HG02588 (cell line): ENCODE measurements around the gene SLCO1A2.

Experiments used
- ATAC-seq: cut with Tn5 transposase; IDR thresholded peaks from one replicate; pipeline ENCODE4 v1.9.1; 2021; ENCODE audit warnings: mild to moderate bottlenecking, moderate library complexity; ENCODE audit not compliant: unreplicated experiment

The SLCO1A2 gene

DNA sequence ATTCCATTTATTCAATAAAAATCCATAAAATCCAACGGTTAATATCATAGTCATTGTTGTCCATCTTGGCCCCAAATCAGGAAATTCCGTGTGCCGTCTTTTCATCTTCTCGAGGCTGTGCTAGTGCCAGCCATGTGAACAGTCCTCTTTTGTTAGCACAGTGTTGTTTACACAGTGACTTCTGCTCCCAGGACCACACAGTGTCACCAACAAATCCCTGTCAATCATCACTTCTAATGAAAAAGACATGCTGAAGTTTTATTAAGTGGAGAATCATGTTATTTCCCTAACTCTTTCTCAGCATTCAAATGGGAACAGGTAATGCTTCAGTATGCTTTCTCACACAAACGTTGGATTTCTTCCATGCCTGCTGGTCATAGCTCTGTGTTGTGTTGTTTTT lies 1.9 kb upstream of the SLCO1A2 start:
- no peak for ATAC-seq

DNA sequence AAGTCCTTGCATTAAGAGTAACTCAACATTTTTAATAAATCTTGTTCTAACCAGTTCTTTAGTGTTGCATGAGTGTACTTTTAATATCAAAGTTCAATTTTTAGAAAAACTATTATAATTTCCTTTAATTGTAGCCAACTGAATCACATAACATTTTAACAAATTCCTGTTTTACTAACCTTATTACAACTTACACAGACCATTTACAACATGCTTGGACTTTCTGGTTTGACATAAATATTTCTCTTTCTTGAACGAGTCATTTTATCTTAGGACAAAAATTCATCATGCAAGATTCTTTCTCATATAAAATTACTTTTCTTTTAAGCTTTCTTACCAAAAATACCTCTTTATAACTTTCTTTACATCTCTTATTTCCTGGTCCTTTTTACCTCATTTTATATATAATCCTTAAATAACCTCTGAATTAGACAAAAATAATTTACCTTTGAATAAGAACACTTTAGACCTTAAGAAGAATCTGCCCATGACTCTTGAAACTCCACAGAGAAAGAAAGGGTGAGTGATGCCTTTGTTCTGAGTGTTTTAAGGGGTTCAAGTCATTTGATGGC lies 3.9 kb downstream of the SLCO1A2 start:
- no peak for ATAC-seq

DNA sequence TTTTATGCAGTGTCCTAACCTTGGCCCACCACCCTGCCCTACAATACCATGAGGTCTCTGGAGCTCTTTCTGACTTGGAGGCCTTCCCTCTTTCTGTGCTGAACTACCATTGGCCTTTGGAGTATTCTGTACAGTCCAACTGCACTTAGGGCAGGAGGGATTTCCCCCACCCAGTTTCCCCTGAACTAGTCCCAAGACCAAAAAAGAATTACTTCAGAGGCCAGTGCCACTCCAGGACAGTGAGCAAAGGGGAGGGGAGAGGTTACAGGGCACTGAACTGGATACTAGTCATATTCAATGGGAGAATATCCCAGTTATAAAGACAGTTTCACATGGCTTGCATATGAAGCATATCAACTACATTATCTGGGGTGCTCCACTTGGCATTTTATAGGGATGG lies 6.1 kb downstream of the SLCO1A2 start:
- ATAC-seq = no peak

DNA sequence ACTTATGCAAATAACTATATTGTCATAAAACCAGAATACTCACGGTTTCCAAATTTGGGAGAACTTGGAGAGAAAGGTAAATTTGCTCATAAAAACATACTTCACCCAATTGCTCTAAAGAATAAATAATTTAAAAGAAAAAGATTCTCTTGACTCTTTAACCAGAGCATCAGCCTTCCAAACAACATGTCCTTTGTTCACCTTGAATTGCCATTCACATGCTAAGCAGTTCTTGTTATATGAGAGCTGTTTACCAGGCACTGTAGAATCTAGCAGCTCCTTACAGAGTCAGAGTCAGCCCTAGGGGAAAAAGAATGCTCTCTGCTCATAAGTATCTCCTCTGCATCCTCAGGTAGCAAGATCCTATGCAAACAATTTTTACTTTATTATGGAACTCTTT lies 10.2 kb downstream of the SLCO1A2 start:
- no peak for ATAC-seq

DNA sequence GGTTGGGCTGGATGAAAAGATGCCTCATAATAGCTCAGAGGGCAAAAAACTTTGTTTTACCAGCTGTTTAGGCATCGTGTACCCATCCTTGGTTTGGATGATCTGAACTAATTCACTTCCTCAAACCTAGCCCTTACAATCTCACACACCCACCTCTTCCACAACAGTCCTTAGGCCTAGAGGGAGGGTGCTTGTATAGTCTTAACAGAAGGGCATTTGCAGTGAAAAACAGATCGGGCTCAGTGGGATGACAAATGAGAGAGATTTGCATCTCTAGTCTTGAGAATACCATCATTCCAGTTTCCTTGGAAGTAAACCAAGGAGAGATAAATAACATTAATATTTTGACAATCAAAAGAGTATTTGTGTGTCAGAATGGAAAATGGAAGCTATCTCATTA lies 11.0 kb downstream of the SLCO1A2 start:
- ATAC-seq = no peak

DNA sequence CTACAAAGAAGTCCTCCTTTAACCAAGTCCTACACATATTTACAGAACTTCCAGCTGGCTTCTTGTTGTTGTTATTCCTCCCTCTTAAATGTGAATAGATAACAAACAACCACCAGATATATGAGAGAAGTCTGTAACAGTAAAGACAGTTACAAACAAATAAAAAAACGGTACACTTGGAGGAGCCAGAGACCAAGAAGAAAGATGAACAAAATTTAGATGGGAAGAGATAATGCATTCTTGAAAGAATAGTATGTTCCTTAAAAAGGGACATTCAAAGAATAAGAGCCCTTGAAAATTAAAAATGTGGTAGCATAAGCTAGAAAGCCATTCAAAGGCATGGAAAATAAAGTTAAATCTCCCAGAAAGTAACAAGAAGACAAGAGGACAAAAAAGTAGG lies 25.9 kb downstream of the SLCO1A2 start:
- ATAC-seq = no peak

DNA sequence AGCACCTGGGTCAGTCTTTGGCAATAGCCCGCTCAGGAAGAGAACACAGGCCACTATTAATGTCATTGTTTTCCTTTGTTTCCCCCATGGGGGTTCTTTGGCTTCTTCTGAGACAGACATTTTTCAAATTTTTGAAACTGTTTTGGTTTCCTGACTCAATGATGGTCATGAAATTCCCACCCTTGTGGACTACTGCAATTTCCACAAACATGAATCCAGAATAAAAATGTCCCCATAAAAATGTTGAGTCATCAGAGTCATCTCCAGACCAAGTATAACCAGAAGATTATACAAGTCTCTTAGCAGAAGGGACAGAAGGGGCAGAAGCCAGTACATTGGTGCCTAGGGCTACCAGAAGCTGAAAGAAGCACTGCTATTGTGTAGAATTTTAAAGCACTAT lies 29.1 kb downstream of the SLCO1A2 start:
- no peak for ATAC-seq

DNA sequence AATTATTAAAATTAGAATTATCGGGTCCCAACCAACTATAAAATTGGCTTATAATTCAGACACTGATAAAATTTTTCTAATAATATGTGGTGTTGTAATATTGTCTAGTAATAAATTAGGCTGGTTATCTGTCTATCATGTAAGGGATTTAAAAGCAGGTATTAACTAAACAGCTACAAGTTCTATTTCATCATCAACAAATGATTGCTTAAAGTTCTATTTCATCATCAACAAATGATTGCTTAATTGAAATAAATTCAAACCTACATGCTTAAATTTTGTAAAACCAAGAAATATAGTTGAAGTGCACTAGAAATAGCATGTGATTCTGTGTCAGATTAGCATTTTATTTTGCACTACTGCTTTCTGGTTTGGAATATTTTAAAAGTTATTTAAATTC lies 34.1 kb downstream of the SLCO1A2 start:
- ATAC-seq = no peak

DNA sequence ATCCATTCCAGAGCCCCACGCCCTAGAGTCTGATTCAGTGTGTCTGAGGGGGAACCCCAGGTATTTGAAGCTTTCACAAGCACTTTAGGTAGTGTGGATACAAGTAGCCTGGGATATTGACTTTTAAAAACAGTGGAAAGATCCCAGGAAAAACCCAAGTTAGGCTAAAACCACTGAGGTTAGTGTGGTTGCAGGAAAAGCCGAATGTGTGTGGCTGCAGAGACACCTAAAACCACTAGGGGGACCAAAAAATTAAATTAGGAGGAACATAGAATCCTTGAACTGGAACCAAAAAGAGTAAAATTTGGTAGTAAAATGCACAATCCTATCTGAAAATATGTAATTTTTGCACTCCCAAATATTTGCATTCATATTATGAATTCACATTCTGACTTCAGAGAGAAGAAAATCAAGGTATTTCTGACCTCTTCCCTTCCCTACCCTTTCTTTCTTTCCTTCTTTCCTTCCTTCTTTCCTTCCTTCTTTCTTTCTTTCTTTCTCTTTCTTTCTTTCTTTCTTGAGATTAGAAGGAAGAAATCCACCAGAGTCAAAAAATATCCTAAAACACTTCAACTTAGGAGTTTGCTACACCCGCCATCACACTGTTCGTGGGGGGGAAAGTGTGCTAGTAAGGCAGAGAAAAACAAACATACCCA lies 37.8 kb downstream of the SLCO1A2 start:
- peak; percentile 70 for ATAC-seq

DNA sequence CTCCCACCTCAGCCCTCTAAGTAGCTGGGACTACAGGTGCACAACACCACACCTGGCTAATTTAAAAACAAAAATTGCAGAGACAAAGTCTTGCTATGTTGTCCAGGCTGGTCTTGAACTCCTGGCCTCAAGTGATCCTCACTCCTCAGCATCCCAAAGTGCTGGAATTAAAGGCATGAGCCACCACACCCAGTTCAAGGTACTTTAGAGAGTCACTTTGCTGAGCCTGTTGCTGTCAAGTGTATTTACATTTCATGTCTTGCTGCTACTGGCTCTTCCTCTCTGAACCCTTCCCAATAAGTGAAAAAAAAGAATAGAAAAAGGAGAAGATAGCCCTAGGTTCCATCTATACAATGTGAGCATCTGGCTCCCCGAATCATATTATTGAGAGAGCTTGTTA lies 38.4 kb downstream of the SLCO1A2 start:
- peak; percentile 21 for ATAC-seq

DNA sequence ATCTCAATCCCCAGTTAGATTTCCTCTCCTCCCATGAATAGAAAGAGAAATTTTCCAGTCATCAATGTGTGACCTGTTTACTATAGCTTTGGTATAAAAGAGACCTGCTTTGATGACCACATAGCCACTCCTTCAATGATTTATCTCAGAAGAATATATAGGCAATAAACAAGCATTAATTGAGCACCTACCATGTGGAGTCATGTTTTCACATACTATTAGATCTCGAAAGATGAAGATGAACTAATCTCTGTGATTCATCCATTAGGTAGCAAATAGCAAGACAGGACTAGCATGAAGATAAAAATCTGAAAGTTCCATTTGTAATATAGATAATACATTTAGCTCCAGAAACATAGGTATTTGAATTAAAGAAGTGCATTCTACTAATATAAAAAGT lies 40.5 kb downstream of the SLCO1A2 start:
- no peak for ATAC-seq

DNA sequence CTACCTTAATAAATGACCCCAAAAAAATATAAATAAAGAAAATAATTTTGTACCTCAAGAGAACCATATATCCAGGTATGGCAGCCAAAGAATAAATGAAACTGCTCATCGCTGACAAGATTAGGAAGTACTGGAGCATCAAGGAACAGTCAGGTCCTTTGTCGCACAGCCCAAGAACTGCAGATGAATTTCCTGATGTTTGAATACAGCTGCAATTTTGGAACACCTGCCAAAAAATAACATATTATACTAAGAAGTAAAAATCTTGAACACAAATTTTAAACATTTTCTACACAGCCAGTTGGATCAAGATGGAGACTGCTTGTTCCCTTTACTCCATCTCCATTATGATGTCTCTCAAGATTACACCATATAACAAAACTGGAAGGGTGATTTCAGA lies 42.6 kb downstream of the SLCO1A2 start:
- ATAC-seq = no peak

DNA sequence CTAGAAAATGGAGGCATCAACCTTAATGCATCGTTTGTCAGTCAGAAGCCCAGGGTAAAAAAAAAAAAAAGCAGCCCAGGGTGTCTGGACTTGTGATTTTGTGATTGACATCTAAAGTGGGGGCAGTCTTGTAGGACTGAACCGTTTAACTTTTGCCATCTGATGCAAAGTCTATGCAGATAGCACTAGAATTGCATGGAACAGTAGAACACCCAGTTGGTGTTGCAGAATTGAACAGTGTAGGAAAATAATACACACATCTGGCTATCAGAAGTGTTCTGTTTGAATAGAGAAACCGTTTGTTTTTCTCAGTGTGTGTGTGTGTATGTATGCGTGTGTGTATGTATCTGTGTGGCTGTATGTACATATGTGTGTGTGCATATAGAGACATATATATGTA lies 45.0 kb downstream of the SLCO1A2 start:
- ATAC-seq = no peak

DNA sequence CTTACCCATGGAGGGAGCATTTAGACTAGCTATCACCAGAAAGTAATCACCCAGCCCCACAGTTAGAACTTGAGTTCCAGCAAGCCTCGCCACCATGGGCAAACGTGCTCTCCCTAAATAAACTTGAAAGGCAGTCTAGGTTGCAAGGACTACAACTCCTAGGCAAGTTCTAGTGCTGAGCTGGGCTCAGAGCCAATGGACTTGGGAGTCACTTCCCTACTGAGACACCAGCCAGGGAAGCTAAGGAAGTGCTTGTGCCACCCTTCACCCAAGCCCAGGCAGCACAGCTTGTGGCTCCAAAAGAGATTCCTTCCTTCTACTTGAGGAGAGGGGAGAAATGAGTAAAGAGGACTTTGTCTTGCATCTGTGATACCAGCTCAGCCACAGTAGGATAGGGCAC lies 57.9 kb downstream of the SLCO1A2 start:
- no peak for ATAC-seq

DNA sequence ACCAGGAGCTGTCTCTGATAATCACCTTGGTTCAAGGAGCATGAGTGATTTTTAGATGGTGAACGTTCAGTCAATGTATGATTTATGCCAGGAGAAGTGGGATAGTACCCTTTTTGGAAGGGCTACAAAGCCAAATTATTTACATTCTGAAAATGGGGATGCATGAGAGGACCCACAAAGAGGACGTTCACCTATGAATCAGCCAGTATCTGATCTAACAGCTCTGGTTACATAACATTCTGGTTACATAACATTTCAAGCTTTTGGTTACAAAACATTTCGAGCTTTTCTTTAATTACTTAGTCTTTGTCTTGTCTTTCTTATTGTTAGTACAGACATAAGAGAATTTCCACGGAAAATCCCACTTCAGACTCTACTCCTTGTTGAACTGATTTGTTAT lies 68.8 kb downstream of the SLCO1A2 start:
- no peak for ATAC-seq

DNA sequence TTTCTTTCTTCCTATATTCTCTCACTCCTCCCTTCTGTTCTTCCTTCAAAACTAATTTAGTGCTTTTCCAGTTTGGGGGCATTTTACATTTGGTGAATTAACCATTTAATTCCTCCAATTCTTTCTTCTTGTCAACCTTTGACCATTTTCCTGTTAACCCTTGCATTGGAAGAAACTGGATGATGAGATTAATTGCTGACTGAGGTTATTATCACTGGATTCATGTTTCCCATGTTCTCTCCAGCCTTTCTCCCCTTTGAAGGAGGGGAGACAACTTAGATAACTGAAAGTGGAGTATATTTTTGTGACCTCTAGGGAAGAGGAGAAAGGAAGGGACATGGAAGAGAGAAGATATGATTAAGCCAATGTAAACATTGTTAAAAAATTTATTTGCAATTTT lies 70.5 kb downstream of the SLCO1A2 start:
- ATAC-seq = no peak

DNA sequence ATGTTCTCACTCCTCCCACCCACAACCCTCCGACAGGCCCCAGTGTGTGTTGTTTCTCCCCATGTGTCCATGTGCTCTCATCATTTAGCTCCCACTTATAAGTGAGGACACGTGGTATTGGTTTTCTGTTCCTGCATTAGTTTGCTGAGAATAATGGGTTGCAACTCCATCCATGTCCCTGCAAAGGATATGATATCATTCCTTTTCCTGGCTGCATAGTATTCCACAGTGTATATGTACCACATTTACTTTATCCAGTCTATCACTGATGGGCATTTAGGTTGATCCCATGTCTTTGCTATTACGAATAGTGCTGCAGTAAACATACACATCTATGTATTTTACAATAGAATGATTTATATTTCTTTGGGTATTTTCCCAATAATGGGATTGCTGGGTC lies 77.5 kb downstream of the SLCO1A2 start:
- ATAC-seq = no peak

DNA sequence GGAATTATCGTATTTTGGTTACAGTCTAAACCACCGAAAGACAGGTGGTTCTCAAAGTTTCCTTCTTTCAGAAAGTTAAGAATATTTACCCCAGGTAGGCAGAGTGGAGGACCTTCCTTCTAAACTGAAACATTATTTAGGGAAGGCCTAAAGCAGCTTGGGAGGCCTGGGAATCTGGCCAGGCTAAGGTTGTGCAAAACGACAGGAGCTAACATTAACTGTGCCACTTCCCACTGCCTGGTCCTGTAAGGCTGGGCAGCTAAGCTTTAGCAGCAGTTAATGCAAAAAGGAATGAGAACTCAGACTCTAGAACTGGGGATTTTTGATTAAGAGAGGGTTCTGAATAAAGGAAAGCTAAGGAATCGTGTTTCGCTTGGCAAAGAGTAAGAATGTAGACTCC lies 82.6 kb downstream of the SLCO1A2 start:
- ATAC-seq = no peak

DNA sequence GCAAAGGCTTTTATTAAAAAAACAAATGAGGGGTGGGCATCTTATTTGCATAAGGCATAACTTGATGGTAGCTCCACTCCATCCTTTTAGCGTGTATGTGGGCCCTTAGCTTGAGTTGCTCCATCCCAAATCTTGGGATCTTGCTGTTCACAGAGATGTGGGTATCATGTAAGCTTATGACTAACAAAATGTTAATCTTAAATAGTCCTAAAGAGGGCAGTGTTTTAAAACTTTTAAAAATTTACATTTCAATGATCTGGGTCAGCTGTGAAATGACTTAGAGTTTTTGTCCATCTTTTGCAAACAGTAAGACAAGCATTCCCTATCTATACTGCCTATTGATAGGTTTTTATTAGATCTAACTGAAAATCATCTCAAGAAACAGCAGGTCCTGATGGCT lies 86.0 kb downstream of the SLCO1A2 start:
- ATAC-seq = no peak

DNA sequence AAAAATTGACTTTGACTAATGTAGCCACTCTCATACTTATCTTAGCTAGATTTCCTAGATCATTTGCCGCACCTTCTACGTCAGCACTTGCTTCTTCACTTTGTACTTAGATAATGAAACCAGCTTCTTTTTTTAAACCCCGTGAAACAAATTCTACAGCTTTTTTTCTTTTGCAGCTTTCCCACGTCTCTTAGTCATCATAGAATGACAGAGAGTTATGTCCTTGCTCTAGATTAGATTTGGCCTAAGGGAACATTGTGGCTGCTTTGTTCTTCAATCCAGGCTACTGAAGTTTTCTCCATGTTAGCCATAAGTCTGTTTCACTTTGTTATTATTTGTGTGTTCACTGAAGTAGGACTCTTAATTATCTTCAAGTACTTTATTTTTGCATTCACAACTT lies 94.9 kb downstream of the SLCO1A2 start:
- ATAC-seq = no peak

DNA sequence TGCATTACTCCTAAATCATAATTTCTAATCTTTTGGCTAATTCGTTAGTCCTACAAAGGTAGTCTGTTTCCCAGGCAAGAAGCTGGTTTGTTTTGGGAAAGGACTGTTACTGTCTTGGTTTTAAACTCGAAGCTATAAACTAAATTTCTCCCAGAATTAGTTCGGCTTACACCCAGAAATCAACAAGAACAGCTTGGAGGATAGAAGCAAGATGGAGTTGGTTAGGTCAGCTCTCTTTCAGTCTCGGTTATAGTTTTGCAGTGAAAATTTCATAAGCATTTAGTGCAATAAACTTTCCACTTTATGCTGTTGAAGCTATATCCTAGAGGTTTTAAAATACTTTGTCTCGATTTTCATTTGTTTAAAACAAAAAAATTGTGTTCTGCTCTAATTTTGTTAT lies 100.3 kb downstream of the SLCO1A2 start:
- ATAC-seq = no peak

DNA sequence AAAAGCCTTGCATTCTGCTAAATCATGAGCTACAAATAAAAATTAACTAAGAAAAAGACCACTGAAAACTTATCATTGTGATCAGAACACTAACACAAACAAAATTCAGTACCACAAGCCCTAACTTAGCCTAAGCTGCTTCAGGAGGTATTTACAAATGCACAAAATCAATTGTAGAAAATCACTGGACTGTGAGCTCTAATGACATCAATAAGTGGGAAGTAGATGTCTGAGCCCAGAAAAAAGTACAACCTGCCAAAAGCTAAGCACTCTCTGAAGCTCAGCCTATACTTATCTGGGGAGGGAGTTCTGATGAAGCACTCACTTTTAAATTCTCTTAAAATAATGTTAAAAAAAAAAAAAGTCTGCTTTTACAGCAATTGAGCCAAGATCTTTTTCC lies 110.8 kb downstream of the SLCO1A2 start:
- ATAC-seq = no peak

DNA sequence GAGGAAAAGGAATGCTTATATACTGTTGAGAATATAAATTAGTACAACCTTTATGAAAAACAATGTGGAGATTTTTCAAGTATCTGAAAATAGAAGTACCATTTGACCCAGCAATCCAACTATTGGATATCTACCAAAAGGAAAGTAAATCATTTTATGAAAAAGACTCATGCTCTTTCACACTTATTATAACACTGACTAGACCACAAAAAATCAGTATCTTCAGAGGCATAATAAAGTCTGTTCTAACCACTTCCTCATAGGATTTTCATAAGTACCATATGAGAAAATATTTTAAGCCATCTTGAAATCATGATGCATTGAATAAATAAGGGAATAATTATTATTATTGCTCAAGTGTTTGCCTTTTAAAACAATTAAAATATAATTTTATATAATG lies 112.9 kb downstream of the SLCO1A2 start:
- ATAC-seq = no peak
